ENCODE results near the gene OR1E1. TPM values are rescaled to one million over a fixed set of nuclear protein-coding genes. Genes with fewer than 3 reads are reported as not detected.
"Not testable (repeated sequence)": the region's sequence is repeated elsewhere in the genome, so short reads cannot be mapped to it uniquely, and the experiment has no call there.

OR1E1 gene, protein sequence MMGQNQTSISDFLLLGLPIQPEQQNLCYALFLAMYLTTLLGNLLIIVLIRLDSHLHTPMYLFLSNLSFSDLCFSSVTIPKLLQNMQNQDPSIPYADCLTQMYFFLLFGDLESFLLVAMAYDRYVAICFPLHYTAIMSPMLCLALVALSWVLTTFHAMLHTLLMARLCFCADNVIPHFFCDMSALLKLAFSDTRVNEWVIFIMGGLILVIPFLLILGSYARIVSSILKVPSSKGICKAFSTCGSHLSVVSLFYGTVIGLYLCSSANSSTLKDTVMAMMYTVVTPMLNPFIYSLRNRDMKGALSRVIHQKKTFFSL
- polyA plus RNA-seq (2013, experiment 1 of 4): not detected
- polyA plus RNA-seq (2013, experiment 2 of 4): not detected
- polyA plus RNA-seq (2013, experiment 3 of 4): not detected
- polyA plus RNA-seq (2013, experiment 4 of 4): not detected

DNA sequence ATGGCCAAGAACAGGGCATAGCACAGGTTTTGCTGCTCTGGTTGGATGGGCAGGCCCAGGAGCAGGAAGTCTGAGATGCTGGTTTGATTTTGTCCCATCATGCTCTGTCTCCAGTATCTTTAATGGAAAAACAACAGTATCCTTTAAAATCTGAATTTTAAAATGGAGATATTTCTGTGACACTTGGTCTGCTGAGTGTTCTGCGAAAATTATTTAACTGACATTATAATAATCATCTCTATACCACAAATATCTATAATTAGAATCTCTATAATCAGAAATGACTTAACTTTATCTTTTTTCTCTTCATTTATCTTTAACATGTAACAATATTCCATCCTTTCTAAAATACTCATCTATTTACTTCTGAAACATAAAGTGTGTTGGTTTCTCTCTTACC lies at the start of gene OR1E1:
OR1E1 (minus strand) TSS at position 101 of the 400 bp plus-strand sequence; CDS start at position 101, 0 bp downstream.
- Histone ChIP-seq H3K36me3 (ENCODE audit: control insufficient read depth, insufficient read depth, low read length) (no peaks in the 10 kb centered on the region), H3K27me3 (ENCODE audit: control insufficient read depth, insufficient read depth, low read length, poor library complexity, severe bottlenecking) (no peaks in the 10 kb centered on the region), H3K4me3 (ENCODE audit: insufficient read depth, low read depth, low read length) (no peak within 1 kb of the TSS), H3K27ac (ENCODE audit: insufficient read depth, low read depth, low read length, poor library complexity, severe bottlenecking) (no peak within 1 kb of the TSS), H3K9me3 (ENCODE audit: control insufficient read depth, low read length) (peaks cover 6% of the 10 kb centered on the region), H3K4me1 (ENCODE audit: control insufficient read depth, insufficient read depth, low read length) (no peaks in the 10 kb centered on the region)
- WGBS, 2 experiments: 80% methylated on average over 1 of the region's 1 CpG

DNA sequence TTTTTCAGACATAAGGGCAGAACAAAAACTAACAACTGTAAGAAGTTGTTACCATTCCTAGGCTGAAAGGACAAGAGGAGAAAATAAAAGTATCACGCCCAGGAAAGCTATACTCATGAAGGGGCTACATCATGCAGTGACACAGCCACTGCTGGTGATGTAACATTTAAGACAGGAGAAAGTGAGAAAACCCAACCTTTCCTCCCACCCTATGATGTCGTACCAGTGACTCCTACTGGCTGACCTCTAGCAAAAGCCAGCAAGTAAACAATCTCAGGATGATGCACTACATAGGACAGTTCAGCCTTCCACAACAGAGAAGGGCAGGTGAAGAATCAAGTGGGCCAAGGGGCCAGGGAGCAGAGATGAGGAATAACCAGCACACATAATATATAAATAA lies 49.4 kb upstream of the OR1E1 start:
- Histone ChIP-seq H3K4me1 (ENCODE audit: control insufficient read depth, insufficient read depth, low read length) (no peaks in the 10 kb centered on the region), H3K36me3 (ENCODE audit: control insufficient read depth, insufficient read depth, low read length) (no peaks in the 10 kb centered on the region), H3K27me3 (ENCODE audit: control insufficient read depth, insufficient read depth, low read length, poor library complexity, severe bottlenecking) (no peaks in the 10 kb centered on the region), H3K27ac (ENCODE audit: insufficient read depth, low read depth, low read length, poor library complexity, severe bottlenecking) (no peak overlapping the region), H3K9me3 (ENCODE audit: control insufficient read depth, low read length) (no peaks in the 10 kb centered on the region), H3K4me3 (ENCODE audit: insufficient read depth, low read depth, low read length) (no peak overlapping the region)
- WGBS, 2 experiments: 52 to 55% methylated on average over 2 of the region's 2 CpGs

DNA sequence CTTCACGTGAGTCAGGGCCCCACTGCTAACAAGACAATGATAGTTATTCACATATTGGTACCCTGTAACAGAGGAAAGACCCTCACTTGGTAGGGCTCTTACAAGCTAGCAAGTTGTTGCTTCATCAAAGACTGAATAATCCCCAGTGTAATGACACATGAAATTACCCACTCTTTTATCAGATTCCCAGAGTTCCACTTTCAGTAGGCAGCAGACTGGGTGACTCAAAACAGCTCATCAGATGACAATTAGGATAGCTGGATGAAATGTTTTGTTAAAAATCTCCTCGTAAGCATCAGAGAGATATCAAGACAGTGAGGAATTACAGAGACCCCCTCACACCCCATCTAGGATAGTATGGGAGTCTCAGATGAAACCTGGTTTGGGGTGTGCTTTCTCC lies 42.2 kb upstream of the OR1E1 start:
- H3K4me1 ChIP-seq (ENCODE audit: control insufficient read depth, insufficient read depth, low read length): no peaks in the 10 kb centered on the region
- no peaks in the 10 kb centered on the region for H3K27me3 ChIP-seq (ENCODE audit: control insufficient read depth, insufficient read depth, low read length, poor library complexity, severe bottlenecking)
- H3K4me3 ChIP-seq (ENCODE audit: insufficient read depth, low read depth, low read length): no peak overlapping the region
- no peaks in the 10 kb centered on the region for H3K36me3 ChIP-seq (ENCODE audit: control insufficient read depth, insufficient read depth, low read length)
- no peak overlapping the region for H3K27ac ChIP-seq (ENCODE audit: insufficient read depth, low read depth, low read length, poor library complexity, severe bottlenecking)
- H3K9me3 ChIP-seq (ENCODE audit: control insufficient read depth, low read length): no peaks in the 10 kb centered on the region
- WGBS, 2 experiments: 86 to 89% methylated on average over 2 of the region's 2 CpGs

DNA sequence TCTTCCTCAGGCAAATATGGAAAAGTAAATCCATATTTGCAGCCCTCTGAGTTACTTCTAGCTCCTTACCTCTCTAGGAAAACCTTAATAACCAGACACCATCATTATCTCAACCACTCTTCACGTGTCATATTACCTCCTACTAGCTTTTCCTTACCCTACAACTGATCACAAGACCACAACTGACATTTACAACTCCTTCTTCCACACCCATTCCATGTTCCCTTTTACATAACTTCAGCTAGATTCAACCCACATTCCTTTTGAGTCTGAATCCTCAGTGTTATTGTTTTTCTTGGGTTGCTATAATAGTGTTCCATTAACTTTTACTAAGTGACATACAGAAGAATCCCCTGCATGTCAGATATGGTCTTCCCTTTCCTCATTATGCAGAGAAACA lies 40.2 kb upstream of the OR1E1 start:
- no peak overlapping the region for H3K4me3 ChIP-seq (ENCODE audit: insufficient read depth, low read depth, low read length)
- H3K9me3 ChIP-seq (ENCODE audit: control insufficient read depth, low read length): no peaks in the 10 kb centered on the region
- WGBS, 2 experiments: 57 to 68% methylated on average over 1 of the region's 1 CpG
- no peaks in the 10 kb centered on the region for H3K27me3 ChIP-seq (ENCODE audit: control insufficient read depth, insufficient read depth, low read length, poor library complexity, severe bottlenecking)
- no peaks in the 10 kb centered on the region for H3K36me3 ChIP-seq (ENCODE audit: control insufficient read depth, insufficient read depth, low read length)
- no peaks in the 10 kb centered on the region for H3K4me1 ChIP-seq (ENCODE audit: control insufficient read depth, insufficient read depth, low read length)
- H3K27ac ChIP-seq (ENCODE audit: insufficient read depth, low read depth, low read length, poor library complexity, severe bottlenecking): no peak overlapping the region

DNA sequence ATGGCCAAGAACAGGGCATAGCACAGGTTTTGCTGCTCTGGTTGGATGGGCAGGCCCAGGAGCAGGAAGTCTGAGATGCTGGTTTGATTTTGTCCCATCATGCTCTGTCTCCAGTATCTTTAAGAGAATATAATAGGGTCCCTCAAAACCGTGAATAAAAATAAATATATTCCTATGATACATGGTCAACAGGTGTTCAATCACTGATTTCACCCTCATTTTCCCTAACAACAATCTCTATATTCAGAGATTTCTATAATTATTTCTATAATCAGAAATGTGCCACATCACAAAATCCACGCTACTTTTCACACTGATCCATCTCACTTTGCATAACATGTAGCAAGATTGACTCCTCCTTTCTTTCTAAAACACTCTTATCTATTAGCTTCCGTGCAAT lies 35.5 kb upstream of the OR1E1 start, which contains the start of gene OR1E2:
OR1E2 (minus strand) TSS at position 101 of the 400 bp plus-strand sequence; CDS start at position 101, 0 bp downstream.
- no peaks in the 10 kb centered on the region for H3K27me3 ChIP-seq (ENCODE audit: control insufficient read depth, insufficient read depth, low read length, poor library complexity, severe bottlenecking)
- H3K27ac ChIP-seq (ENCODE audit: insufficient read depth, low read depth, low read length, poor library complexity, severe bottlenecking): no peak within 1 kb of the TSS
- H3K36me3 ChIP-seq (ENCODE audit: control insufficient read depth, insufficient read depth, low read length): no peaks in the 10 kb centered on the region
- H3K9me3 ChIP-seq (ENCODE audit: control insufficient read depth, low read length): no peaks in the 10 kb centered on the region
- H3K4me3 ChIP-seq (ENCODE audit: insufficient read depth, low read depth, low read length): no peak within 1 kb of the TSS
- 74 to 80% methylated on average over 3 of the region's 3 CpGs for WGBS, 2 experiments
- H3K4me1 ChIP-seq (ENCODE audit: control insufficient read depth, insufficient read depth, low read length): no peaks in the 10 kb centered on the region

DNA sequence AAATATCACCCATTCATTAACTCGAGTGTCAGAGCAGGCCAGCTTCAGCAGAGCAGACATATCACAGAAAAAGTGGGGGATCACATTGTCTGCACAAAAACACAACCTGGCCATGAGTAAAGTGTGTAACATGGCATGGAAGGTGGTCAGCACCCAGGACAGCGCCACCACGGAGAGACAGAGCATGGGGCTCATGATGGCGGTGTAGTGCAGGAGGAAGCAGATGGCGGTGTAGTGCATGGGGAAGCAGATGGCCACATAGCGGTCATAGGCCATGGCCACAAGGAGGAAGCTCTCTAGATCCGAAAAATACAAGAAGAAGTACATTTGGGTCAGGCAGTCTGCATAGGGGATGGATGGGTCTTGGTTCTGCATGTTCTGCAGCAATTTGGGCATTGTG lies 35.0 kb upstream of the OR1E1 start:
- WGBS, 2 experiments: 34 to 48% methylated on average over 7 of the region's 7 CpGs
- not testable (repeated sequence) for H3K4me3 ChIP-seq (ENCODE audit: insufficient read depth, low read depth, low read length)

DNA sequence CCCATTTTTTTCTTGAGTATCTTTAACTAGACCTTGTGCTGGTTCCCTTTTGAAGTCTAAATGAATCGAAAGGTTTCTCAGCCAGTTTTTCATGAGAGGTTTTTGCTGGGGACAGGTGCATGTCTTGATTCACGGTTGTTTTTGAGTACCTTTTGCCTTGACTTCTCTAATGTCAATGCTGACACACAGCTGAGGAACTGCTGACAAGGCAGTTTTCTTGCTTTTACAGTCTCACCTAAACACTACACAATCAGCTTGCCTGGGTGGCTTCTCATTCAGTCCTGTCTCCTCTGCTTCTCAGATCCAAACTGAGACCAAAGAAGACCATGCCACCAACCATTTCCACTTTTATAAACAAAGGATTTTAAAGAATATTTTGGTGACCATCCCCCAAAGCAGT lies 20.0 kb upstream of the OR1E1 start:
- H3K4me3 ChIP-seq (ENCODE audit: insufficient read depth, low read depth, low read length): no peak overlapping the region
- H3K27ac ChIP-seq (ENCODE audit: insufficient read depth, low read depth, low read length, poor library complexity, severe bottlenecking): no peak overlapping the region
- no peaks in the 10 kb centered on the region for H3K9me3 ChIP-seq (ENCODE audit: control insufficient read depth, low read length)
- no peaks in the 10 kb centered on the region for H3K27me3 ChIP-seq (ENCODE audit: control insufficient read depth, insufficient read depth, low read length, poor library complexity, severe bottlenecking)
- H3K36me3 ChIP-seq (ENCODE audit: control insufficient read depth, insufficient read depth, low read length): no peaks in the 10 kb centered on the region
- H3K4me1 ChIP-seq (ENCODE audit: control insufficient read depth, insufficient read depth, low read length): no peaks in the 10 kb centered on the region
- 28 to 33% methylated on average over 2 of the region's 2 CpGs for WGBS, 2 experiments

More for the DNA sequence above, 35.0 kb upstream of the OR1E1 start:
- H3K36me3 ChIP-seq (ENCODE audit: control insufficient read depth, insufficient read depth, low read length); H3K4me1 ChIP-seq (ENCODE audit: control insufficient read depth, insufficient read depth, low read length); H3K27me3 ChIP-seq (ENCODE audit: control insufficient read depth, insufficient read depth, low read length, poor library complexity, severe bottlenecking); H3K27ac ChIP-seq (ENCODE audit: insufficient read depth, low read depth, low read length, poor library complexity, severe bottlenecking); H3K9me3 ChIP-seq (ENCODE audit: control insufficient read depth, low read length): not testable (repeated sequence)

DNA sequence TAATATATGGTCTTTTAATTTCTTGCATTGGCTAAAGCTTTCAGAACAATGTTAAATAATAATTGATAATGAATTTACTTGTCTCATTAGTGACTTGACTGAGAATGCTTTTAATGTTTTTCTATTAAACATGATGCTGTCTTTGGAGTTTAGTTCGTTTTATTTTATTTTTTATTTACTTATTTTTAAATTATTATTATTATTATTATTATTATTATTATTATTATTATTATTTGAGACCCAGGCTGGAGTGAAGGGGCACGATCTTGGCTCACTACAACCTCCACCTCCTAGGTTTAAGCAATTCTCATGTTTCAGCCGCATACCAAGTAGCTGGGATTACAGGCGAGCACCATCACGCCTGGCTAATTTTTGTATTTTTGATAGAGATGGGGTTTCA lies 17.4 kb upstream of the OR1E1 start:
- Histone ChIP-seq H3K27ac (ENCODE audit: insufficient read depth, low read depth, low read length, poor library complexity, severe bottlenecking) (no peak overlapping the region), H3K27me3 (ENCODE audit: control insufficient read depth, insufficient read depth, low read length, poor library complexity, severe bottlenecking) (no peaks in the 10 kb centered on the region), H3K4me3 (ENCODE audit: insufficient read depth, low read depth, low read length) (no peak overlapping the region), H3K36me3 (ENCODE audit: control insufficient read depth, insufficient read depth, low read length) (no peaks in the 10 kb centered on the region), H3K4me1 (ENCODE audit: control insufficient read depth, insufficient read depth, low read length) (no peaks in the 10 kb centered on the region), H3K9me3 (ENCODE audit: control insufficient read depth, low read length) (no peaks in the 10 kb centered on the region)
- 86 to 91% methylated on average over 4 of the region's 5 CpGs for WGBS, 2 experiments

DNA sequence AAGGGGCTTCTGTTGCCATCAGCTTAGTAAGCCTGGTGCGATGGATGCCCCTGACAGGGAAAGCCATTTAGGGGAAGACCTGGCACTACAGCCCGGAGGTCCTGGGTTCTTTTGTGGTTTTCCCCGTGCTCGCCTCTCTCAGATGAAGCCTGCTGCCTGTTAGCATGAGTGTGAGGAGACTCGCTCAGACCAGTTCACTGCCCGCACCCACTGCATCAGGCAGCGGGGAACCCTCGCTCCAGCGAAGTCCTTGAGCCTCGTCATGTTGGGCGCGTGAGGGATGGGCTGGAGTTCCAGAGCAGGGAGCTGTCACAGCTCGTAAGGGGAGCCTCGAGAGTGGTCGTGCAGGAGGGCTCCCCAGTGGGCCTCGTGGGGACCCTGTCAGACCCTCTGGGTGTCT lies 14.0 kb upstream of the OR1E1 start:
- not testable (repeated sequence) for H3K4me3 ChIP-seq (ENCODE audit: insufficient read depth, low read depth, low read length); H3K4me1 ChIP-seq (ENCODE audit: control insufficient read depth, insufficient read depth, low read length); H3K9me3 ChIP-seq (ENCODE audit: control insufficient read depth, low read length); H3K27ac ChIP-seq (ENCODE audit: insufficient read depth, low read depth, low read length, poor library complexity, severe bottlenecking); H3K27me3 ChIP-seq (ENCODE audit: control insufficient read depth, insufficient read depth, low read length, poor library complexity, severe bottlenecking); H3K36me3 ChIP-seq (ENCODE audit: control insufficient read depth, insufficient read depth, low read length)
- WGBS, 2 experiments: 74 to 82% methylated on average over 3 to 4 of the region's 16 CpGs

DNA sequence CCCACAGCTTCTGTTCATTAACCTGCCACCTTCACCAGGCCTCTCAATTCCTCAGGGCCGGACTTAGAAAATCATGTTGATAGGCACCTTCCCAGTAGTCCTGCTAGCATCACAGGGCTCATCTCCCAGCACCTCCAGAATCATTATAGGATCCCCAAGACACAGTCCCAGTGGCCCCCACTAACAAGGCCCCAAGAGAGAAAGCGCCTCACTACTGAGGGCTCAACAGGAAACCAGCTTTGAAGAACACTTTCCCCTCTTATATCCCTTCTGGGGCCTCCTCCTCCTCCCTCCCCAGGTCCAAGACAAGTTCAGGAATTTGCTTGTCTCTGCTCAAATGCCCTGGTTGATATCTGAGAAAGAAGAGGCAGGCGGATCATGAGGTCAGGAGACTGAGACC lies 12.9 kb upstream of the OR1E1 start, which contains the start of gene OR3A3:
OR3A3 (plus strand) TSS at position 301 of the 400 bp plus-strand sequence.
- Histone ChIP-seq H3K9me3 (ENCODE audit: control insufficient read depth, low read length) (peaks cover 2% of the 10 kb centered on the region), H3K27ac (ENCODE audit: insufficient read depth, low read depth, low read length, poor library complexity, severe bottlenecking) (no peak within 1 kb of the TSS), H3K27me3 (ENCODE audit: control insufficient read depth, insufficient read depth, low read length, poor library complexity, severe bottlenecking) (no peaks in the 10 kb centered on the region), H3K36me3 (ENCODE audit: control insufficient read depth, insufficient read depth, low read length) (no peaks in the 10 kb centered on the region), H3K4me3 (ENCODE audit: insufficient read depth, low read depth, low read length) (no peak within 1 kb of the TSS), H3K4me1 (ENCODE audit: control insufficient read depth, insufficient read depth, low read length) (no peaks in the 10 kb centered on the region)
- 67 to 79% methylated on average over 3 of the region's 3 CpGs for WGBS, 2 experiments

Data from ectodermal cell (in vitro differentiated cells).